ENCODE results near the gene GABARAPL2. TPM values are rescaled to one million over a fixed set of nuclear protein-coding genes. Genes with fewer than 3 reads are reported as not detected.

The GABARAPL2 gene
- polyA plus RNA-seq, 2 of the 4 experiments (the other 2 are of a cell fraction), result 80.6 to 107 TPM

DNA sequence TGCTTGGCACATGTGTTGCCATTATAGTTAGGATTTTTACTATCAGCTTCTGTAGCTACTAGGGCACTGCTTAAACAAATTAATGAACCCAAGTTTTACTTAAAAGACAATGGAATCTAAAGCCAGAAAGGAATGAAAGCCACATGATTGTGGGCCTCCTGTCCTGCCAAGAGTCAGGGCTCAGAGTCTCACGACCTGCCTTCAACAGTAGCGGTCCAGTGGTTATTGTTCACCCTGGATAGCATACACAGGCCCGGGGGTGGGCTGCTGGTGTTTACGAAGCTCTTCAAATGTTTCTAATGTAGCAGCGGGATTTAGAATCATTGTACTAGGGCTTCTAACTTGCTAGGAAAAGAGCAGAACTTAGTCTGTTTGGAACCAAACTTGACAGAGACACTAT, 7.8 kb downstream of the GABARAPL2 start:
- FAIRE-seq (no peak), ATAC-seq (no peak), DNase-seq (ENCODE audit: low read depth in 1 of 2, low spot score in 1 of 2) (no peak)
- H3K4me2 ChIP-seq, result no peak overlapping the region
- no peak overlapping the region for H3K4me3 ChIP-seq
- TF ChIP-seq POLR2A (IDR thresholded peaks at IDR 0.05; ENCODE audit: low read length), result no peak
- TF ChIP-seq NR3C1 (IDR thresholded peaks at IDR 0.05), result no peak
- no peak for TF ChIP-seq KDM1A (IDR thresholded peaks at IDR 0.05; ENCODE audit: low read depth)
- TF ChIP-seq RAD21 (conservative IDR thresholded peaks at IDR 0.05 in 1 of 2, IDR thresholded peaks at IDR 0.05 in 1 of 2), result no peak
- no peak for TF ChIP-seq FOSL2 (IDR thresholded peaks at IDR 0.05)
- TF ChIP-seq FOSL2 (CRISPR knock-in tag; IDR thresholded peaks at IDR 0.05), result no peak
- TF ChIP-seq ZSCAN20 (CRISPR knock-in tag; IDR thresholded peaks at IDR 0.05), result no peak
- TF ChIP-seq POLR2AphosphoS2 (conservative IDR thresholded peaks at IDR 0.05; ENCODE audit: low read length), result no peak
- no peak for TF ChIP-seq EHMT2 (IDR thresholded peaks at IDR 0.05; ENCODE audit: low read depth)
- no peak for TF ChIP-seq HOXB5 (CRISPR knock-in tag; IDR thresholded peaks at IDR 0.05)
- TF ChIP-seq, protein P1, sequence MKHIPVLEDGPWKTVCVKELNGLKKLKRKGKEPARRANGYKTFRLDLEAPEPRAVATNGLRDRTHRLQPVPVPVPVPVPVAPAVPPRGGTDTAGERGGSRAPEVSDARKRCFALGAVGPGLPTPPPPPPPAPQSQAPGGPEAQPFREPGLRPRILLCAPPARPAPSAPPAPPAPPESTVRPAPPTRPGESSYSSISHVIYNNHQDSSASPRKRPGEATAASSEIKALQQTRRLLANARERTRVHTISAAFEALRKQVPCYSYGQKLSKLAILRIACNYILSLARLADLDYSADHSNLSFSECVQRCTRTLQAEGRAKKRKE (CRISPR knock-in tag; IDR thresholded peaks at IDR 0.05; ENCODE audit: low read depth), result no peak
- TF ChIP-seq RFX5 (IDR thresholded peaks at IDR 0.05), result no peak
- no peak for TF ChIP-seq BHLHE40 (IDR thresholded peaks at IDR 0.05; ENCODE audit: low read depth, low read length)
- TF ChIP-seq, protein P2, sequence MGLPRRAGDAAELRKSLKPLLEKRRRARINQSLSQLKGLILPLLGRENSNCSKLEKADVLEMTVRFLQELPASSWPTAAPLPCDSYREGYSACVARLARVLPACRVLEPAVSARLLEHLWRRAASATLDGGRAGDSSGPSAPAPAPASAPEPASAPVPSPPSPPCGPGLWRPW (IDR thresholded peaks at IDR 0.05), result no peak
- TF ChIP-seq, protein P3, sequence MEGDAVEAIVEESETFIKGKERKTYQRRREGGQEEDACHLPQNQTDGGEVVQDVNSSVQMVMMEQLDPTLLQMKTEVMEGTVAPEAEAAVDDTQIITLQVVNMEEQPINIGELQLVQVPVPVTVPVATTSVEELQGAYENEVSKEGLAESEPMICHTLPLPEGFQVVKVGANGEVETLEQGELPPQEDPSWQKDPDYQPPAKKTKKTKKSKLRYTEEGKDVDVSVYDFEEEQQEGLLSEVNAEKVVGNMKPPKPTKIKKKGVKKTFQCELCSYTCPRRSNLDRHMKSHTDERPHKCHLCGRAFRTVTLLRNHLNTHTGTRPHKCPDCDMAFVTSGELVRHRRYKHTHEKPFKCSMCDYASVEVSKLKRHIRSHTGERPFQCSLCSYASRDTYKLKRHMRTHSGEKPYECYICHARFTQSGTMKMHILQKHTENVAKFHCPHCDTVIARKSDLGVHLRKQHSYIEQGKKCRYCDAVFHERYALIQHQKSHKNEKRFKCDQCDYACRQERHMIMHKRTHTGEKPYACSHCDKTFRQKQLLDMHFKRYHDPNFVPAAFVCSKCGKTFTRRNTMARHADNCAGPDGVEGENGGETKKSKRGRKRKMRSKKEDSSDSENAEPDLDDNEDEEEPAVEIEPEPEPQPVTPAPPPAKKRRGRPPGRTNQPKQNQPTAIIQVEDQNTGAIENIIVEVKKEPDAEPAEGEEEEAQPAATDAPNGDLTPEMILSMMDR (IDR thresholded peaks at IDR 0.05), result no peak
- TF ChIP-seq MAFK (IDR thresholded peaks at IDR 0.05; ENCODE audit: partially characterized antibody), result no peak
- TF ChIP-seq, protein P4, sequence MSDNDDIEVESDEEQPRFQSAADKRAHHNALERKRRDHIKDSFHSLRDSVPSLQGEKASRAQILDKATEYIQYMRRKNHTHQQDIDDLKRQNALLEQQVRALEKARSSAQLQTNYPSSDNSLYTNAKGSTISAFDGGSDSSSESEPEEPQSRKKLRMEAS (IDR thresholded peaks at IDR 0.05), result no peak
- TF ChIP-seq, protein P5, sequence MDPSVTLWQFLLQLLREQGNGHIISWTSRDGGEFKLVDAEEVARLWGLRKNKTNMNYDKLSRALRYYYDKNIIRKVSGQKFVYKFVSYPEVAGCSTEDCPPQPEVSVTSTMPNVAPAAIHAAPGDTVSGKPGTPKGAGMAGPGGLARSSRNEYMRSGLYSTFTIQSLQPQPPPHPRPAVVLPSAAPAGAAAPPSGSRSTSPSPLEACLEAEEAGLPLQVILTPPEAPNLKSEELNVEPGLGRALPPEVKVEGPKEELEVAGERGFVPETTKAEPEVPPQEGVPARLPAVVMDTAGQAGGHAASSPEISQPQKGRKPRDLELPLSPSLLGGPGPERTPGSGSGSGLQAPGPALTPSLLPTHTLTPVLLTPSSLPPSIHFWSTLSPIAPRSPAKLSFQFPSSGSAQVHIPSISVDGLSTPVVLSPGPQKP (IDR thresholded peaks at IDR 0.05; ENCODE audit: low read depth, low read length), result no peak
- no peaks in the 10 kb centered on the region for H3K4me1 ChIP-seq
- 93% methylated on average over 5 of the region's 5 CpGs for WGBS (ENCODE audit: missing lambda C conversion rate)
- CTCF ChIA-PET, result interaction anchor here (0.6 to 1.2 kb wide), 2 partner anchors 32 to 502 kb away, joined by 4 read pairs; no protein-coding TSS in a partner anchor
- H3K27ac ChIP-seq, result no peak overlapping the region
- H3K9me3 ChIP-seq, result no peaks in the 10 kb centered on the region
- POLR2A ChIA-PET, result no interaction called here

DNA sequence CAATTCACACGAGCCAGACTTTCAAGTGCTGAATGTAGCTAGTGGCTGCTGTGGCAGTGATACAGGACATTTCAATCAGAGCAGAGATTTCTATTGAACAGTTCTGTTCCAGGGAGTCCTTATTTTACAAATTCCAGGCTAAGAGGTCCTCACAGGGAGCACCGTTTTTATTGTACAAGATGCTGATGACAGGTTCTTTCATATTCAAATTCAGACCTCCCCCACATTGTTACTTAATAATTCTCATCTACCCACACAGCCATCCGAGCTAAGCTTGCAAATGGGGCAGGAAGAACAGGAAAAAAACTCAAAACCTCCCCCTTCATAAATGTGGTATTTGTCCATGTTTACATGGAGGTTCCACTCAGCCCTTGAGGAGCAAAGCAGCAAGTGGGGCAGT, 9.8 kb downstream of the GABARAPL2 start:
- ATAC-seq, result no peak

More for the DNA sequence above, 9.8 kb downstream of the GABARAPL2 start:
- DNase-seq (ENCODE audit: low read depth in 1 of 2, low spot score in 1 of 2), result no peak
- WGBS (ENCODE audit: missing lambda C conversion rate), result 90% methylated on average over 3 of the region's 3 CpGs
- TF ChIP-seq, protein P1 (CRISPR knock-in tag; IDR thresholded peaks at IDR 0.05; ENCODE audit: low read depth), result no peak
- TF ChIP-seq ZNF302 (CRISPR knock-in tag; IDR thresholded peaks at IDR 0.05) (no peak), FOXS1 (CRISPR knock-in tag; IDR thresholded peaks at IDR 0.05) (no peak), JUN (IDR thresholded peaks at IDR 0.05) (no peak), ZFP36 (IDR thresholded peaks at IDR 0.05; ENCODE audit: borderline replicate concordance, partially characterized antibody) (no peak), KDM1A (IDR thresholded peaks at IDR 0.05; ENCODE audit: low read depth) (no peak), NFE2L2 (conservative IDR thresholded peaks at IDR 0.05; ENCODE audit: low read length) (no peak), JUNB (IDR thresholded peaks at IDR 0.05) (no peak), CEBPB (IDR thresholded peaks at IDR 0.05) (no peak), CHD2 (IDR thresholded peaks at IDR 0.05; ENCODE audit: low read length, partially characterized antibody) (no peak), NR3C1 (IDR thresholded peaks at IDR 0.05) (no peak), NPAS2 (CRISPR knock-in tag; IDR thresholded peaks at IDR 0.05; ENCODE audit: borderline replicate concordance) (no peak), RFX5 (IDR thresholded peaks at IDR 0.05) (no peak), ZC3H11A (IDR thresholded peaks at IDR 0.05) (no peak), EHMT2 (IDR thresholded peaks at IDR 0.05; ENCODE audit: low read depth) (no peak), ZSCAN20 (CRISPR knock-in tag; IDR thresholded peaks at IDR 0.05) (no peak), BHLHE40 (IDR thresholded peaks at IDR 0.05; ENCODE audit: low read depth, low read length) (no peak)
- TF ChIP-seq, protein P6, sequence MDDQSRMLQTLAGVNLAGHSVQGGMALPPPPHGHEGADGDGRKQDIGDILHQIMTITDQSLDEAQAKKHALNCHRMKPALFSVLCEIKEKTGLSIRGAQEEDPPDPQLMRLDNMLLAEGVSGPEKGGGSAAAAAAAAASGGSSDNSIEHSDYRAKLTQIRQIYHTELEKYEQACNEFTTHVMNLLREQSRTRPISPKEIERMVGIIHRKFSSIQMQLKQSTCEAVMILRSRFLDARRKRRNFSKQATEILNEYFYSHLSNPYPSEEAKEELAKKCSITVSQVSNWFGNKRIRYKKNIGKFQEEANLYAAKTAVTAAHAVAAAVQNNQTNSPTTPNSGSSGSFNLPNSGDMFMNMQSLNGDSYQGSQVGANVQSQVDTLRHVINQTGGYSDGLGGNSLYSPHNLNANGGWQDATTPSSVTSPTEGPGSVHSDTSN (IDR thresholded peaks at IDR 0.05), result no peak
- FAIRE-seq, result no peak
- CTCF ChIA-PET, result interaction anchor here (1.1 to 1.8 kb wide), 3 partner anchors 59 to 111 kb away, joined by 3 to 5 read pairs (median 3); no protein-coding TSS in a partner anchor
- Histone ChIP-seq H3K4me2 (no peak overlapping the region), H3K27ac (no peak overlapping the region), H3K4me3 (no peak overlapping the region), H3K4me1 (no peaks in the 10 kb centered on the region), H3K9me3 (no peaks in the 10 kb centered on the region)
- POLR2A ChIA-PET, result no interaction called here
